ENCODE data around the gene AQP2. TPM values are rescaled to one million over a fixed set of nuclear protein-coding genes. Genes with fewer than 3 reads are reported as not detected.
"Not testable (repeated sequence)": the region's sequence is repeated elsewhere in the genome, so short reads cannot be mapped to it uniquely, and the experiment has no call there.

Gene AQP2
- total RNA-seq, 2 experiments from 2014 or later = not detected

- H3K9me3 ChIP-seq (ENCODE audit: low read length) = no peaks in the 10 kb centered on the region
- TF ChIP-seq EZH2phosphoT487 (IDR thresholded peaks at IDR 0.05; ENCODE audit: borderline replicate concordance, low read depth, low read length) (no peak), CTCF (conservative IDR thresholded peaks at IDR 0.05; ENCODE audit: low read length) (no peak)
- no peak overlapping the region for H3K4me3 ChIP-seq (ENCODE audit: low read depth, low read length, poor library complexity, severe bottlenecking)
- no peaks in the 10 kb centered on the region for H3K79me2 ChIP-seq (ENCODE audit: insufficient read depth, low read depth, low read length)
- BruUV-seq (replicated peaks) = no TSS peak
- H3K4me1 ChIP-seq (ENCODE audit: insufficient read depth, low read length, poor library complexity, severe bottlenecking) = no peaks in the 10 kb centered on the region
- no peak overlapping the region for H3K4me2 ChIP-seq (ENCODE audit: low read length)
- intact Hi-C loops (cut with micrococcal nuclease; ENCODE audit: unreplicated experiment) = no loop called here
- no peaks in the 10 kb centered on the region for H3K9me2 ChIP-seq (ENCODE audit: insufficient read depth, low read length)
- DNase-seq (ENCODE audit: low spot score) = no peak
- no peak overlapping the region for H3K27ac ChIP-seq (ENCODE audit: low read depth, low read length, poor library complexity, severe bottlenecking)
- H3K36me3 ChIP-seq (ENCODE audit: insufficient read depth, low read length) = peaks cover 51% of the 10 kb centered on the region
- H4K20me1 ChIP-seq (ENCODE audit: insufficient read depth, low read length) = no peaks in the 10 kb centered on the region
- ChIA-PET POLR2A (interaction anchor here (0.6 to 1.0 kb wide), 3 partner anchors 24 to 74 kb away, joined by 3 read pairs; no protein-coding TSS in a partner anchor), CTCF (ENCODE audit: unreplicated experiment) (no interaction called here)
- no peak overlapping the region for H2AFZ ChIP-seq (ENCODE audit: low read length)
Observed at GRCh38 chr12:49984476-49985359, 34.2 kb downstream of the AQP2 start.

GRCh38 chr12:49985981-49986380 is 35.4 kb downstream of the AQP2 start:
- DNase-seq (ENCODE audit: low spot score) = no peak
- Histone ChIP-seq H3K4me1 (ENCODE audit: insufficient read depth, low read length, poor library complexity, severe bottlenecking) (no peaks in the 10 kb centered on the region), H4K20me1 (ENCODE audit: insufficient read depth, low read length) (no peaks in the 10 kb centered on the region), H3K4me2 (ENCODE audit: low read length) (no peak overlapping the region), H3K4me3 (ENCODE audit: low read depth, low read length, poor library complexity, severe bottlenecking) (no peak overlapping the region), H3K27ac (ENCODE audit: low read depth, low read length, poor library complexity, severe bottlenecking) (no peak overlapping the region), H2AFZ (ENCODE audit: low read length) (no peak overlapping the region), H3K36me3 (ENCODE audit: insufficient read depth, low read length) (peaks cover 63% of the 10 kb centered on the region), H3K9me2 (ENCODE audit: insufficient read depth, low read length) (no peaks in the 10 kb centered on the region), H3K79me2 (ENCODE audit: insufficient read depth, low read depth, low read length) (no peaks in the 10 kb centered on the region), H3K9me3 (ENCODE audit: low read length) (no peaks in the 10 kb centered on the region)
- intact Hi-C loops (cut with micrococcal nuclease; ENCODE audit: unreplicated experiment) = no loop called here
- CTCF ChIA-PET (ENCODE audit: unreplicated experiment) = no interaction called here
- no TSS peak for BruUV-seq (replicated peaks)
- POLR2A ChIA-PET = interaction anchor here (0.6 kb wide), 1 partner anchor 31 kb away, joined by 3 read pairs; no protein-coding TSS in a partner anchor
- no peak for TF ChIP-seq EZH2phosphoT487 (IDR thresholded peaks at IDR 0.05; ENCODE audit: borderline replicate concordance, low read depth, low read length)
- TF ChIP-seq CTCF (conservative IDR thresholded peaks at IDR 0.05; ENCODE audit: low read length) = no peak

- intact Hi-C loops (cut with micrococcal nuclease; ENCODE audit: unreplicated experiment); H3K4me2 ChIP-seq (ENCODE audit: low read length); H3K9me3 ChIP-seq (ENCODE audit: low read length); H3K4me3 ChIP-seq (ENCODE audit: low read depth, low read length, poor library complexity, severe bottlenecking); POLR2A ChIA-PET; CTCF ChIA-PET (ENCODE audit: unreplicated experiment); DNase-seq (ENCODE audit: low spot score); H3K9me2 ChIP-seq (ENCODE audit: insufficient read depth, low read length); H3K27ac ChIP-seq (ENCODE audit: low read depth, low read length, poor library complexity, severe bottlenecking); BruUV-seq (replicated peaks); H3K79me2 ChIP-seq (ENCODE audit: insufficient read depth, low read depth, low read length); H3K4me1 ChIP-seq (ENCODE audit: insufficient read depth, low read length, poor library complexity, severe bottlenecking); H2AFZ ChIP-seq (ENCODE audit: low read length); H4K20me1 ChIP-seq (ENCODE audit: insufficient read depth, low read length): not testable (repeated sequence)
- H3K36me3 ChIP-seq (ENCODE audit: insufficient read depth, low read length) = peaks cover 66% of the 10 kb centered on the region
Observed at GRCh38 chr12:49986476-49986875, 35.9 kb downstream of the AQP2 start.
